Measurements from ENCODE around the gene HLCS.

Gene HLCS

GRCh38 chr21:36985751-36986594 is 19.5 kb upstream of the HLCS start:
- DNase-seq (ENCODE audit: low spot score), result no peak

- no peak for DNase-seq (ENCODE audit: low spot score)
Measured at GRCh38 chr21:36981977-36982700, 15.7 kb upstream of the HLCS start.

GRCh38 chr21:36981049-36981391 is 14.6 kb upstream of the HLCS start:
- DNase-seq (ENCODE audit: low spot score), result no peak

- DNase-seq (ENCODE audit: low spot score), result no peak
Measured at GRCh38 chr21:36980280-36981048, 14.0 kb upstream of the HLCS start.

- DNase-seq (ENCODE audit: low spot score), result peak; percentile 63
Measured at GRCh38 chr21:36976882-36977651, 10.6 kb upstream of the HLCS start.

- no peak for DNase-seq (ENCODE audit: low spot score)
Measured at GRCh38 chr21:36976228-36976861, 9.9 kb upstream of the HLCS start.

GRCh38 chr21:36974851-36975192 is 8.4 kb upstream of the HLCS start:
- no peak for DNase-seq (ENCODE audit: low spot score)

- DNase-seq (ENCODE audit: low spot score), result no peak
Measured at GRCh38 chr21:36973986-36974850, 7.7 kb upstream of the HLCS start.

- no peak for DNase-seq (ENCODE audit: low spot score)
Measured at GRCh38 chr21:36968976-36969375, 2.5 kb upstream of the HLCS start.

GRCh38 chr21:36968414-36968813 is 1.9 kb upstream of the HLCS start:
- DNase-seq (ENCODE audit: low spot score), result no peak

- peak; percentile 37 for DNase-seq (ENCODE audit: low spot score)
Measured at GRCh38 chr21:36966821-36967768, 626 bp upstream of the HLCS start.

GRCh38 chr21:36965720-36966065 is 776 bp downstream of the HLCS start:
- no peak for DNase-seq (ENCODE audit: low spot score)

GRCh38 chr21:36964827-36965719 is 1.4 kb downstream of the HLCS start:
- DNase-seq (ENCODE audit: low spot score), result no peak

GRCh38 chr21:36964398-36964797 is 2.1 kb downstream of the HLCS start:
- no peak for DNase-seq (ENCODE audit: low spot score)

GRCh38 chr21:36962098-36962780 is 4.2 kb downstream of the HLCS start:
- DNase-seq (ENCODE audit: low spot score), result no peak

GRCh38 chr21:36960676-36961284 is 5.7 kb downstream of the HLCS start:
- DNase-seq (ENCODE audit: low spot score), result no peak

- DNase-seq (ENCODE audit: low spot score), result no peak
Measured at GRCh38 chr21:36959020-36959835, 7.2 kb downstream of the HLCS start.

Data from pons (tissue), 1 donor.